Peyer's patch (tissue), 4 donors: Measurements from ENCODE around the gene MIB1.

ENCODE experiments used
- POLR2A ChIP-seq, 2 donors: fragments of 450-650 bp; IDR thresholded peaks; one replicate each; pipeline ENCODE4 v1.5.1; 2017; ENCODE audit warnings: antibody characterized with exemption in 2 of 2, mild to moderate bottlenecking in 2 of 2, moderate library complexity in 2 of 2
- TF ChIP-seq, protein P1 (sequence below), 6 experiments: fragments of 450-650 bp in 4 of 6; fragments of 200-600 bp in 2 of 6; sonication (generic) in 1 of 6; IDR thresholded peaks; one replicate each; pipeline ENCODE4 v1.5.1; 2017 to 2019; ENCODE audit warnings: antibody characterized with exemption in 6 of 6, mild to moderate bottlenecking in 3 of 6, moderate library complexity in 1 of 6

DNA sequence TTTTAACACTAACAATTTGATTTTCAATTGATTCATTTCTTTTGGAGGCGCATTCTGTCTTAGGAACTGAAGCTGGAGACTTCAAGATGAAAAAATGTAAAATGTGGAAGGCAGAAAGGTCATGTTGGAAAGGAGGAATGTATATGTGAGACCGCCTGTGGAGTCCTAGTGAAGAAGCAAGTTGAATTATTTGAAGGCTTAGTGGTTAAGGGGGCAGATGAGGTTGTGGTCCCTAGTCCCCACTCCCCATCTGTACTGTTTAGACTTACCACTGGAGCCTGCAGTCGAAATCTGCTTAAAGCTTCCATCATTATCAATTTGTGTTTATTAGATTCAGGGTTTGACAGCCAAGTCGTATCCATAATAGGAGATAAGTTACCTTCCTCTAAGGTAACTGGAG is 15.4 kb upstream of the MIB1 start:
- TF ChIP-seq, protein P1, sequence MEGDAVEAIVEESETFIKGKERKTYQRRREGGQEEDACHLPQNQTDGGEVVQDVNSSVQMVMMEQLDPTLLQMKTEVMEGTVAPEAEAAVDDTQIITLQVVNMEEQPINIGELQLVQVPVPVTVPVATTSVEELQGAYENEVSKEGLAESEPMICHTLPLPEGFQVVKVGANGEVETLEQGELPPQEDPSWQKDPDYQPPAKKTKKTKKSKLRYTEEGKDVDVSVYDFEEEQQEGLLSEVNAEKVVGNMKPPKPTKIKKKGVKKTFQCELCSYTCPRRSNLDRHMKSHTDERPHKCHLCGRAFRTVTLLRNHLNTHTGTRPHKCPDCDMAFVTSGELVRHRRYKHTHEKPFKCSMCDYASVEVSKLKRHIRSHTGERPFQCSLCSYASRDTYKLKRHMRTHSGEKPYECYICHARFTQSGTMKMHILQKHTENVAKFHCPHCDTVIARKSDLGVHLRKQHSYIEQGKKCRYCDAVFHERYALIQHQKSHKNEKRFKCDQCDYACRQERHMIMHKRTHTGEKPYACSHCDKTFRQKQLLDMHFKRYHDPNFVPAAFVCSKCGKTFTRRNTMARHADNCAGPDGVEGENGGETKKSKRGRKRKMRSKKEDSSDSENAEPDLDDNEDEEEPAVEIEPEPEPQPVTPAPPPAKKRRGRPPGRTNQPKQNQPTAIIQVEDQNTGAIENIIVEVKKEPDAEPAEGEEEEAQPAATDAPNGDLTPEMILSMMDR (IDR thresholded peaks at IDR 0.05) = no peak
- no peak for TF ChIP-seq POLR2A (IDR thresholded peaks at IDR 0.05)
